Urinary bladder (tissue), 4 donors: ENCODE results near the gene TSPOAP1. TPM values are rescaled to one million over a fixed set of nuclear protein-coding genes. Genes with fewer than 3 reads are reported as not detected.

Experiments used
- DNase-seq: peaks from one replicate; pipeline ENCODE4 v3.0.0-alpha.2; 2015; ENCODE audit errors: extremely low spot score
- H3K27ac ChIP-seq: one replicate; pipeline ENCODE4 v1.5.1; 2013; ENCODE audit warnings: low read depth, mild to moderate bottlenecking, moderate library complexity
- H3K36me3 ChIP-seq: one replicate; pipeline ENCODE4 v1.6.1; 2013; ENCODE audit warnings: mild to moderate bottlenecking, moderate library complexity; ENCODE audit not compliant: insufficient read depth
- H3K4me1 ChIP-seq: one replicate; pipeline ENCODE4 v1.6.1; 2013; ENCODE audit warnings: mild to moderate bottlenecking, moderate library complexity; ENCODE audit not compliant: insufficient read depth
- H3K4me3 ChIP-seq: one replicate; pipeline ENCODE4 v1.5.1; 2013; ENCODE audit warnings: low read depth, low read length
- WGBS: extraction: QIAGEN DNeasy Blood & Tissue Kit; methylation state at CpG from one replicate; pipeline ENCODE4 v1.1.7; 2013; 5-methylcytosine and 5-hydroxymethylcytosine counted together
- polyA plus RNA-seq: library from polyadenylated mRNA; stranded (reverse); fragments of 200-250 nt; gene quantifications from one replicate; pipeline ENCODE4 v1.2.3, GENCODE V29; 2013
- small RNA-seq: library from RNA; depleted of rRNA; stranded (forward); fragments of <200 nt; gene quantifications from one replicate; pipeline ENCODE3, GENCODE V24; 2014
- total RNA-seq: library from RNA; depleted of rRNA; stranded (reverse); fragments of >200 nt; gene quantifications from one replicate; pipeline ENCODE4 v1.2.3, GENCODE V29; 2014
- donor health status: healthy with polysubstance abuse.
- donor health status: healthy.

Gene TSPOAP1
- total and polyA plus RNA-seq, 2 donors: 7.4 to 19.1 TPM

GRCh38 chr17:58265902-58266875 lies 62.4 kb downstream of the TSPOAP1 start:
- 94% methylated on average over 7 of the region's 7 CpGs for WGBS
- Histone ChIP-seq H3K27ac (no peak overlapping the region), H3K4me1 (no peaks in the 10 kb centered on the region), H3K36me3 (no peaks in the 10 kb centered on the region), H3K4me3 (no peak overlapping the region)
- DNase-seq: no peak

GRCh38 chr17:58265271-58265670 lies 63.3 kb downstream of the TSPOAP1 start:
- DNase-seq: no peak
- Histone ChIP-seq H3K4me3 (no peak overlapping the region), H3K4me1 (no peaks in the 10 kb centered on the region), H3K36me3 (no peaks in the 10 kb centered on the region), H3K27ac (no peak overlapping the region)
- 80% methylated on average over 4 of the region's 4 CpGs for WGBS

- no peak overlapping the region for H3K4me3 ChIP-seq
- DNase-seq: no peak
- no peaks in the 10 kb centered on the region for H3K36me3 ChIP-seq
- 81% methylated on average over 6 of the region's 6 CpGs for WGBS
- H3K27ac ChIP-seq: no peak overlapping the region
- H3K4me1 ChIP-seq: no peaks in the 10 kb centered on the region
Measured at GRCh38 chr17:58264407-58265103, 64.0 kb downstream of the TSPOAP1 start.

GRCh38 chr17:58263773-58264172 lies 64.8 kb downstream of the TSPOAP1 start:
- no peak for DNase-seq
- no peak overlapping the region for H3K4me3 ChIP-seq
- 77% methylated on average over 1 of the region's 1 CpG for WGBS

GRCh38 chr17:58262149-58262548 lies 66.4 kb downstream of the TSPOAP1 start:
- Histone ChIP-seq H3K27ac (no peak overlapping the region), H3K36me3 (no peaks in the 10 kb centered on the region), H3K4me1 (no peaks in the 10 kb centered on the region), H3K4me3 (no peak overlapping the region)
- WGBS: 89% methylated on average over 11 of the region's 11 CpGs
- no peak for DNase-seq

More at GRCh38 chr17:58263773-58264172, 64.8 kb downstream of the TSPOAP1 start:
- H3K36me3 ChIP-seq: no peaks in the 10 kb centered on the region
- H3K27ac ChIP-seq: no peak overlapping the region
- H3K4me1 ChIP-seq: no peaks in the 10 kb centered on the region

GRCh38 chr17:58254803-58255202 lies 73.8 kb downstream of the TSPOAP1 start:
- H3K36me3 ChIP-seq: no peaks in the 10 kb centered on the region
- H3K4me1 ChIP-seq: no peaks in the 10 kb centered on the region
- H3K4me3 ChIP-seq: no peak overlapping the region
- no peak overlapping the region for H3K27ac ChIP-seq
- WGBS: 18% methylated on average over 8 of the region's 8 CpGs
- DNase-seq: no peak

GRCh38 chr17:58253082-58253481 lies 75.5 kb downstream of the TSPOAP1 start:
- DNase-seq: no peak
- Histone ChIP-seq H3K4me3 (no peak overlapping the region), H3K27ac (no peak overlapping the region), H3K4me1 (no peaks in the 10 kb centered on the region), H3K36me3 (no peaks in the 10 kb centered on the region)
- WGBS: 80% methylated on average over 3 of the region's 3 CpGs

GRCh38 chr17:58252141-58252540 lies 76.5 kb downstream of the TSPOAP1 start:
- Histone ChIP-seq H3K4me3 (no peak overlapping the region), H3K4me1 (no peaks in the 10 kb centered on the region), H3K36me3 (no peaks in the 10 kb centered on the region), H3K27ac (no peak overlapping the region)
- DNase-seq: no peak
- 61% methylated on average over 9 of the region's 9 CpGs for WGBS

Small RNA genes within 50 kb of the gene (small RNA-seq; reads per million reads assigned to genes)
- gene MIR4736: not detected

Other genes with a start within 250 kb of the TSPOAP1 start
- 16.8 TPM for gene DYNLL2, start 245.4 kb downstream of the TSPOAP1 start, total RNA-seq
- gene DYNLL2, start 245.4 kb downstream of the TSPOAP1 start, polyA plus RNA-seq: 38.5 TPM
- not detected for gene OR4D1, start 180.4 kb downstream of the TSPOAP1 start, total RNA-seq
- gene OR4D1, start 180.4 kb downstream of the TSPOAP1 start, polyA plus RNA-seq: not detected
- gene OR4D2, start 161.8 kb downstream of the TSPOAP1 start, total RNA-seq: not detected
- not detected for gene OR4D2, start 161.8 kb downstream of the TSPOAP1 start, polyA plus RNA-seq
- gene EPX, start 136.1 kb downstream of the TSPOAP1 start, total RNA-seq: 0.11 TPM
- not detected for gene EPX, start 136.1 kb downstream of the TSPOAP1 start, polyA plus RNA-seq
- gene MKS1, start 109.5 kb downstream of the TSPOAP1 start, total RNA-seq: 14.0 TPM
- gene MKS1, start 109.5 kb downstream of the TSPOAP1 start, polyA plus RNA-seq: 11.6 TPM
- gene LPO, start 90.2 kb downstream of the TSPOAP1 start, total RNA-seq: not detected
- gene LPO, start 90.2 kb downstream of the TSPOAP1 start, polyA plus RNA-seq: not detected
- 1.0 TPM for gene MPO, start 47.9 kb downstream of the TSPOAP1 start, total RNA-seq
- 0.30 TPM for gene MPO, start 47.9 kb downstream of the TSPOAP1 start, polyA plus RNA-seq
- gene SUPT4H1, start 23.4 kb upstream of the TSPOAP1 start, total RNA-seq: 41.9 TPM
- gene SUPT4H1, start 23.4 kb upstream of the TSPOAP1 start, polyA plus RNA-seq: 98.3 TPM
- gene RNF43, start 88.7 kb upstream of the TSPOAP1 start, total RNA-seq: 2.2 TPM
- gene RNF43, start 88.7 kb upstream of the TSPOAP1 start, polyA plus RNA-seq: 1.2 TPM
- gene HSF5, start 159.6 kb upstream of the TSPOAP1 start, total RNA-seq: 0.26 TPM
- gene HSF5, start 159.6 kb upstream of the TSPOAP1 start, polyA plus RNA-seq: 0.03 TPM
- 41.1 TPM for gene MTMR4, start 185.8 kb upstream of the TSPOAP1 start, total RNA-seq
- gene MTMR4, start 185.8 kb upstream of the TSPOAP1 start, polyA plus RNA-seq: 14.5 TPM